LNCAP (cell line): Measurements from ENCODE around the gene BMAL1.

Experiments
- TF ChIP-seq, protein P1 (sequence below): fragments of 450-650 bp; IDR thresholded peaks from 2 replicates; pipeline ENCODE4 v1.5.1; 2017; ENCODE audit warnings: mild to moderate bottlenecking

Gene BMAL1

DNA sequence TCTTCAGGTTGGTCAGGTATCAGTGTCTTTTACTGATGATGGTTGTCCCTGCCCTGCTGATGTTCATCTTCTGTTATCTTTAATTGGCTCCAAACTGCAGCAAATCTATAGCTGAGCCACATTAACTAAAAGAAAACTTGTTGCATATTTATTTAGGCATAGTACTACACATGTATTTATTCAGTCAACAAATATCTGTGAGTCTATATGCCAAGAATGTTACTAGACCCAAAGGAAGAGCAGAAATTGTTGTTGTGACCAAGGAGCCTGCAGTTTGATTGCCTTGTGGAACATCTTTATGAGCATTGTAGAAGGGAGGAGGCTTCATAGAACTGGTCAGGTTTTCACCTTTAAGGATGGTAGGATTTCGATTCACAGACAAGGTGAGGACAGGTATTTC is 10.1 kb downstream of the BMAL1 start:
- TF ChIP-seq, protein P1, sequence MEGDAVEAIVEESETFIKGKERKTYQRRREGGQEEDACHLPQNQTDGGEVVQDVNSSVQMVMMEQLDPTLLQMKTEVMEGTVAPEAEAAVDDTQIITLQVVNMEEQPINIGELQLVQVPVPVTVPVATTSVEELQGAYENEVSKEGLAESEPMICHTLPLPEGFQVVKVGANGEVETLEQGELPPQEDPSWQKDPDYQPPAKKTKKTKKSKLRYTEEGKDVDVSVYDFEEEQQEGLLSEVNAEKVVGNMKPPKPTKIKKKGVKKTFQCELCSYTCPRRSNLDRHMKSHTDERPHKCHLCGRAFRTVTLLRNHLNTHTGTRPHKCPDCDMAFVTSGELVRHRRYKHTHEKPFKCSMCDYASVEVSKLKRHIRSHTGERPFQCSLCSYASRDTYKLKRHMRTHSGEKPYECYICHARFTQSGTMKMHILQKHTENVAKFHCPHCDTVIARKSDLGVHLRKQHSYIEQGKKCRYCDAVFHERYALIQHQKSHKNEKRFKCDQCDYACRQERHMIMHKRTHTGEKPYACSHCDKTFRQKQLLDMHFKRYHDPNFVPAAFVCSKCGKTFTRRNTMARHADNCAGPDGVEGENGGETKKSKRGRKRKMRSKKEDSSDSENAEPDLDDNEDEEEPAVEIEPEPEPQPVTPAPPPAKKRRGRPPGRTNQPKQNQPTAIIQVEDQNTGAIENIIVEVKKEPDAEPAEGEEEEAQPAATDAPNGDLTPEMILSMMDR = no peak

GRCh38 chr11:13288375-13289029 is 10.9 kb downstream of the BMAL1 start:
- TF ChIP-seq, protein P1 = no peak

DNA sequence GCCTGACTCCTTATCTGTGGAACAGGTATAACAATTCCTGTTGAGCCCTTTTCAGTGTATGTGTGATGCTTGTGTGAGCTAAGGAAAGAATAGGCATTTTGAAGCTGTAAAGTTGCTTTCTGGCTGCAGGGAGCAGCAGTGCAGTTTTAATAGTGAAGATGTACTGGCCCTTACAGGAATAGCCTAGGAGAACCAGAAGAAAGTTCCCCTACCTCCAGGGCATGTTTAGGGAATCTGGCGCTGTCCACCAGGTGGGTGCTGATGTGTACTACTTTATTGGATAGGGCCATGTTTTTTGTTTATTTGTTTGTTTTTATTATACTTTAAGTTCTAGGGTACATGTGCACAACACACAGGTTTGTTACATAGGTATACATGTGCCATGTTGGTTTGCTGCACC is 11.5 kb downstream of the BMAL1 start:
- TF ChIP-seq, protein P1 = no peak

DNA sequence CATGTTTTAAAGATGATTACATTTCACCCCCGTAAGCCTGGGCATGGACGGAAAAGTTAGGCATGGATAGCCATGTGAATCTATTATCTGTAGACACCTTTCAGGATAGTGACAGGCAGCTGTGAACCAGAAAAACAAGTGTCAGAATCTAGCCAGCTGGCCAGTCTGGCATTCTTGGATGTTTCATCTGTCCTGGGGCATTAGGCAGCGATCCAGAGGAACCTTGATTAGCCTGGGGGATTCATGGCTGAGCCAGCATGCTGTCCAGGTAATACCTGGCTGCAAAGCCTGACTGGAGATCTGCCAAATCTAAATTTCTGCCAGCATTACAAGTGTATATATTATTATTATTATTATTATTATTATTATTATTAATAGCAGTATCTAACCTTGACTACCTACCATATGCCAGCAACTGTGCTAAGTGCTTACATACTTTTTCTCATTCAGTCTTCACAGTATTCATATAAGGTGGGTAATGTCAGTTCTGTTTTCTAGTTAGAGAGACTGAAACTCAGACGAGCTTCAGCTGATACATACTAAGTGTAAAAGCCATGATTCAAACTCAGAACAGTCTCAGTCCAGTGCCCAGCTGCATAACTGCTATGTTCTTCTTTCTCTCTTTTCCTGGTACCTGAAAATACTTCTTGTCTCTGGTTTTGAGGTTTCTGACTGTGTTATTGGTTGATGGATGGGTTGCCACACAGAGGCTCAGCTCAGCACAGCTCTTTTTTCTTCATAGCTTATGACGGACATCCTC is 12.8 kb downstream of the BMAL1 start:
- TF ChIP-seq, protein P1 = no peak

GRCh38 chr11:13291361-13291760 is 13.8 kb downstream of the BMAL1 start:
- TF ChIP-seq, protein P1 = no peak

DNA sequence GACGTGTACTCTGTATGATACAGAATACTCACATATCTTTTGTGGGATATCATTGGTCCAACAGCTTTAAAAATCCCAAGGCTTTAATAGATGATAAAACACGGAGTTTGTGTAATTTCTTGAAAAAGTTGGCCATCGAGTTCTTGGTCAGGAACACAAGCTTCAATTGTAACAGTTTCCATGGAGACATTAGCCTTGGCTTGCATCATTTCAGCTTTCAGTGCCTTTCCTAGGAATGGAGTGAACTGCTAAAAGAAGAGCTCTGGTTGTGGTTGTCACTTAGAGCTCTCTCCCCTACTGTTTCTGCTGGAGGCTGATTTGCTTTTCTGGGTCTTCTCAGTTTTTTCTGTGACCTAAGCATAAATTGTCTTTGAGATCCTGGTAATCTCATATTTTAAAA is 14.2 kb downstream of the BMAL1 start:
- TF ChIP-seq, protein P1 = no peak

- TF ChIP-seq, protein P1 = no peak
These were observed 15.4 kb downstream of the BMAL1 start for GRCh38 chr11:13292970-13293369.
